Eye (tissue), 1 donor: ENCODE data around the gene ATIC.

ENCODE experiments used
- DNase-seq: peaks from one replicate; pipeline ENCODE4 v3.0.0-alpha.2; 2015

The ATIC gene

DNA sequence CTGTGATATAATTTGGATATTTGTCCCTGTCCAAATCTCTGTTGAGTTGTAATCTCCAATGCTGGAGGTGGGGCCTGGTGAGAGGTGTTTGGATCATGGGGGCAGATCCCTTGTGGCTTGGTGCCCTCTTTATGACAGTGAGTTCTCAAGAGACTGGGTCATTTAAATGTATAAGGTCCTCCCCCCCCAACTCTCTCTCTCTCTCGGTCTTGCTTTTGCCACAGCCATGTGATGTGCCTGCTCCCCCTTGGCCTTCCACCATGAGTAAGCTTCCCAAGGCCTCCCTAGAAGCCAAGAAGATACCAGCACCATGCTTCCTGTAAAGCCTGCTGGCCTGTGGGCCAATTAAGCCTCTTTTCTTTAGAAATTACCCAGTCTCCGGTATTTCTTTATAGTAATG is 65.4 kb downstream of the ATIC start:
- no peak for DNase-seq

GRCh38 chr2:215378045-215378444 is 66.2 kb downstream of the ATIC start:
- DNase-seq = no peak

GRCh38 chr2:215379039-215379438 is 67.2 kb downstream of the ATIC start:
- no peak for DNase-seq

GRCh38 chr2:215379948-215380347 is 68.1 kb downstream of the ATIC start:
- no peak for DNase-seq

DNA sequence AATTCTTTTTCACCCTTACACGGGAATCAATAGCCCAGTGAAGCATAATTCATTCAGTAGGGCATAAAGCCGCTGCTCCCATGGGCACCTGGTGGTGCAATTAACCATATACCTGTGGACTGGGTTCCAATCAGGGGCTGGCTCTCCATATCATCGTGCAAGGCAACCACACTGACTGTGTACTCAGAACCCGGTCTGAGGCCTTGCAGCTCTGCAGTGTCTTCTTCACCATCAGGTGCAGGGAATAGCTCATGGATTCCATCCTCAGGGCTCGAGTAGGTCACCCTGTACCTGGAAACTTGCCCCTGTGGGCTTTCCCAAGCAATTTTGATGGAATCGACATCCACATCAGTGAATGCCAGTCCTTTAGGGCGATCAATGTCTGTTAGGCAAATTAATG is 68.8 kb downstream of the ATIC start:
- no peak for DNase-seq

- no peak for DNase-seq
Measured at GRCh38 chr2:215382011-215382410, 70.2 kb downstream of the ATIC start.

DNA sequence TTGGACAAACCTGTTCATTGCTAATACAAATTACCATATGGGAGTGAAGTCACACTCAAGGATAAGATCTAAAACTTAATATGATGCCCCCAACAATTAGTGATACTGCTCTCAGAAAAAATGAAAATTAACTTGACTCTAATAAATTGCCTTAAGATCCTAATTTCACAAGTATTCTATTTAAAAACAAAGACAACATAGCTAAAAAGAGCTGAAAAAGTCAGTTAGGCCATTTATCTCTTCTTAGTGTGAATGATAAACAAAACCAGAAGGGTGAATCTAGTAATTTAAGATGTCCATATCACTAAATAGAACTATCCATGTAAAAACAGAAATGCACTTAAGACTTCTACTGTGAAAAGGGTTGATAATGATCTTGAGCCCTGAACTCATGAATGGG is 70.6 kb downstream of the ATIC start:
- no peak for DNase-seq

- DNase-seq = no peak
Measured at GRCh38 chr2:215383652-215384279, 71.9 kb downstream of the ATIC start.

GRCh38 chr2:215384710-215385109 is 72.9 kb downstream of the ATIC start:
- DNase-seq = no peak

DNA sequence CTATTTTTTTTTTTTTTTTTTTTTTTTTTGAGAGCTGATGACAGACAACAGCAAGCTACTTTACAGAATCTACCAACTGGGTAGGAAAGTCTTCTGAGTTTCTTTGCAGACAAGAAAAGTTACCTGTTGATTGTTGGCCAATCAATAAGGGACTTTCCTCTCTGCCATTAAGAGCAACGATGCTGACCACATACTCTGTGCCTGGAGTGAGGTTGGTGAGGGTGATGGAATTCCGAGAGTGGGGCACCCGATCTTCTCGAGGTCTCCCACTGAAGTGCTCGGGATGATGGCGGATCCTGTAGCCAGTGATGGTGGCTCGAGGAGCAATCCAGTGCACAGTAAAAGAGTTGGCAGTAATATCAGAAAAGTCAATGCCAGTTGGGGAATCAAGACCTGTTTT is 74.7 kb downstream of the ATIC start:
- no peak for DNase-seq

DNA sequence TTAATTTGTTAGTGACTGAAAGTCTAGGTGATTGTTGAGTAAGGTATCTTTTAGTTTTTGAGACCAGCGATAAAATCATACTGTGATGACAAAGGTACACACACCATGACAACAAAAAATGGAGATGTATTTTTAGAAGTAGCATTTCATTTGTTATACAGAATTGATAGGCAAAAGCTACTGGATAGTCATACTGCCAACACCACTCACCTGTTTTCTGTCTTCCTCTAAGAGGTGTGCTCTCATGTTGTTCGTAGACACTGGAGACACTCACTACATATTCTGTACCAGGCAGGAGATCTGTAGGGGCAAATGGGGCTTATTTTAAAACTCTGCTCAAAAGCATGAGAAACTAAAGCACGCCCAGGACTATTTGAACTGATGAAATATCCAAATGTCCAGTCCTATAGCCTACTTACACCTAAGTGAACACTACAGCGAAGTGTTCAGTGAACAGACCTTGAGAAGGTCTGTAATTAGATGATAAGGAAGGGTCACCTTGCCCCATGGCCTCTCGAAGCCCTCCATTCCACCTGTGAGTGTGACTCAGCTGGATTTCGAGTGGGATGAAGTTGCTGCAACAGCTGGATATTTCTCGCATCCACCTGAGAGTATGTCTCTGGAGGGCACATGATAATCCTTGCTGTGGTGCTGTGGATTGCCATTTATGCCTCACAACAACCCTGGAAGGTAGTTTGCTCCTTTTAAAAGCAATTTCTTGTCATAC is 76.3 kb downstream of the ATIC start:
- no peak for DNase-seq

- no peak for DNase-seq
Measured at GRCh38 chr2:215390550-215390913, 78.7 kb downstream of the ATIC start.

GRCh38 chr2:215391531-215391930 is 79.7 kb downstream of the ATIC start:
- DNase-seq = no peak

DNA sequence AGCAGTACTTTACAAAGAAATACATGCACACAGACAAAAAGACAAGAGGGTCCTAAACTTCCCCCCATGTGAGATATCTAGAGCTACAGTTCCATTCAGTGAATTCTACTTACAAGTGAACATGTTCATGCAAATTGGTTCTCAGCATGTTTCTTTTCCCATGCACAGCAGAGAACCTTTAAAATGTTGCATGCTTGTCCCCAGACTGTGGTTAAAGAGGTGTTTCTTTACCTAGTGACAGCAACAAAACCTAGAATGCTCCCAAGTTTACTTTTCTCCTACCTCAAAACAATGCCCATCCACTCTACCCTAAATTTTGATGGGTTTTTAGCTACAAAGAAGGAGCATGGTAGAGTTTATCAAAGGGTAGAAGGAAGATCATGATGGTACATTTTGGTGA is 80.3 kb downstream of the ATIC start:
- no peak for DNase-seq

DNA sequence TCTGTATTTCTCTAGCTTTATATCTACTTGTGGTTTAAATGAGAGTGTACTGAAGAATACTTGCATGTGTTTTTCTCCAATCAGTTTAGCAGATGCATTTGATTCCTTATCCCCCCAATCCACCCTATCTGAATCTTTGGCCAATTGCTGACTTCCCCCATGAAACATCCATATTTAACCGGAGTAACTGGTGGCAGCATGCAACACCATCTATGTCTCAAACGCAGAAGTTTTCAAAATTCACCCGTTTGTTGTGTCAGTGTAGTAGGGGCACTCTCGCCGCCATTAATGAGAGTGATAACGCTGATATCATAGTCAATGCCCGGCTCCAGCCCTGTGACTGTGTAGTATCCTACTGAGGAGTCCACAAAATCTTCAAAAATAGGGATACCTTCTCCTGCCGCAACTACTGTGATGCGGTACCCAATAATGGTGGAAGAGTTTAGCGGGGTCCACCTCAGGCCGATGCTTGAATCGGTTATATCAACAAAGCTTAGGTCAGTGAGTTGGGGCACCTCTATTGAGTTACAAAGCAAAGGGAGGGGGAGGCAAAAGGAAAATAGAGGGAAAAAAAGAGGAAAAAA is 80.9 kb downstream of the ATIC start:
- DNase-seq = no peak

GRCh38 chr2:215394102-215394805 is 82.4 kb downstream of the ATIC start:
- DNase-seq = no peak

DNA sequence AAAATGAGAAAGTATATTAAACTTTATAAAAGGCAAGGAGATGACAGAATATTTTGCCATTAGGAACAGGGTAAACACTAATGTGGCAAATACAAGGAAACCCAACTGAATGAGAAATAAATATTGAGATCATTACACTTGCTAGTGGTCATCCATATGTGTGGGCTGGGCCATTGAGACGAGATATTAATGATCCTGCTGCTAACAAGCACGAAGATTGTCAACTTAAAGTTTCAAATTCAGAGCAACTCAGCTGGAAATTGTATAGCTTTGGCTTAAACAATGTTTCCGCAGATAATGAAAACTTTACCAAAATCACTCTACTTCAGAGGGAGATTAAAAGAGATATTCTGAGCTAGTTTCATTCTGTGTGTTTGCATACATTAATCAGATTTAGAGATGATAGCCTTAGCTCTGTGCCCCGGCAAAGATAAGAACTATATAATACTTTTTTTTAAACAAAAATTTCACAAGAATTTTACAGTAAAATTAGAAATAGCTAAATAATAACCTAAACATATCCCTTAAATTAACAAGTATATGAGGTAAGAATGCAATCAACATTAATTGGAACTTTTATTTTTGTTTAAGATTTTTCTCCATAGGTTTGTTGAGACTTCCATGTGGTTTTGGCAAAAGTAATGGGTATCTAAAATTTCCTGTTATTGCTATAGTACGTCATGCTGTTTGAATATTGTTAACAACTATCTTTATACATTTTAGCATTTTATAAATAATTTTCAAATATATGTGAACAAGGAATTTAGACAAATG is 84.0 kb downstream of the ATIC start:
- no peak for DNase-seq

DNA sequence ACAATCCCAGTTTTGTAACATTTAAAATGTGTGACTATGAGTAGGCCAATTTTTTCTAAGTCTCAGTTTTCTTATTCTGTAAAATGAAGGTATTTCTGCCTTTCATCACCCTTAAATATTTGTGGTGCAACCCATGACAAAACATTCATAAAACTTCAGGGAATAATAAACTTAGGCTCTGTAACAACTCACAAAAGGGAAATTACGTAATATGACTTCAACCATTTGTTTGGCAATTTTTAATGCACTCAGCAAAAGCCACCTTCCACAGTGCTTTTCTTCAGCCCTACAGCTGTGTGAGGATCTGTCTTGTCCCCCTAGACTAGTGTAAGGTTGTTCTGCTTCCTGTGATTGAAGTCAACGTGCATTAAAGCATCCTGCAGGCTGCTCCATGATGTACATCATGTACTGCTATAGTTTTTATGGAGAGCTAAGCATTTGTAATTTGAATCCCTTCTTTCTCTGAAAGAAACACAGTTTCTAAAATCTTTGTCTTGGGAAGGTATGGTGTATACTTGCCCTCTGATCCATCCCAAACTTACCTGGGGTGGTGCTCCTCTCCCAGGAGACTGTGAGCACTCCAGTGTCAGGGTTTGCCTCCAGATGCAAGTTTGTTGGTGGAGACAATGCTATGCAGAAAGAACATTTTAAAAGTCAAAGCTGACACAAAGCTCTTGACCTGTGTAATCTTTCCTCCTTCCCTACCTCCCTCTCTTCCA is 84.9 kb downstream of the ATIC start:
- DNase-seq = no peak

GRCh38 chr2:215397632-215398341 is 85.9 kb downstream of the ATIC start:
- DNase-seq = no peak

GRCh38 chr2:215399067-215399716 is 87.3 kb downstream of the ATIC start:
- no peak for DNase-seq
